H1 (cell line): Measurements from ENCODE around the gene SEC61B. TPM values are rescaled to one million over a fixed set of nuclear protein-coding genes. Genes with fewer than 3 reads are reported as not detected.

Experiments
- CTCF ChIA-PET: fragments of 300-600 bp; sonication (Branson Sonifier 250); formaldehyde crosslinking; loops from one replicate; lab custom pipeline; 2021; ENCODE audit not compliant: partially characterized antibody; lab: Charles Lee
- POLR2A ChIA-PET: fragments of 300-600 bp; sonication (Branson Sonifier 250); formaldehyde crosslinking; loops from one replicate; lab custom pipeline; 2021; ENCODE audit warnings: inconsistent platforms; ENCODE audit not compliant: partially characterized antibody; lab: Charles Lee
- DNase-seq, 2 experiments: peaks; one replicate each; pipeline versions ENCODE4 v3.0.0 to v3.0.0-alpha.2; 2010 to 2022; ENCODE audit warnings: low spot score in 2 of 2, low read depth in 1 of 2, mixed read lengths in 1 of 2
- FAIRE-seq: peaks from 2 replicates; lab custom pipeline; 2011; peaks lifted over from hg19 to GRCh38; lab: Jason Lieb, UNC
- H2AFZ ChIP-seq: 2 replicates; pipeline ENCODE4 v1.8.1; 2012; ENCODE audit warnings: low read length, inconsistent platforms
- H2AK5ac ChIP-seq: 2 replicates; pipeline ENCODE4 v1.6.1; 2013; ENCODE audit warnings: low read depth, low read length
- H2BK120ac ChIP-seq: replicated peaks from 2 replicates; pipeline ENCODE3; 2013; ENCODE audit warnings: low read depth, low read length, inconsistent platforms
- H2BK12ac ChIP-seq: 2 replicates; pipeline ENCODE4 v1.6.1; 2013; ENCODE audit warnings: low read depth, low read length
- H2BK15ac ChIP-seq: 2 replicates; pipeline ENCODE4 v1.6.1; 2013; ENCODE audit warnings: low read length
- H2BK20ac ChIP-seq: 2 replicates; pipeline ENCODE4 v1.6.1; 2013; ENCODE audit warnings: low read length
- H2BK5ac ChIP-seq: 2 replicates; pipeline ENCODE4 v1.6.1; 2013; ENCODE audit warnings: low read depth, low read length
- H3K14ac ChIP-seq: 2 replicates; pipeline ENCODE4 v1.6.1; 2013; ENCODE audit warnings: inconsistent platforms; ENCODE audit not compliant: insufficient read length
- H3K18ac ChIP-seq: 2 replicates; pipeline ENCODE4 v1.6.1; 2013; ENCODE audit warnings: low read length; ENCODE audit errors: extremely low read depth
- H3K23ac ChIP-seq: 2 replicates; pipeline ENCODE4 v1.6.1; 2013; ENCODE audit warnings: inconsistent platforms; ENCODE audit not compliant: insufficient read length
- H3K23me2 ChIP-seq: 2 replicates; pipeline ENCODE4 v1.6.1; 2013; ENCODE audit warnings: low read depth, low read length
- H3K27ac ChIP-seq: 2 replicates; pipeline ENCODE4 v1.6.1; 2011; ENCODE audit warnings: low read depth, low read length, inconsistent platforms
- H3K27me3 ChIP-seq, 4 experiments: replicated peaks in 1 of 4; 1 replicate in 1 of 4; 2 replicates in 3 of 4; pipeline versions ENCODE4 v1.6.1 to v1.8.1; 2011 to 2013; ENCODE audit warnings: low read length in 3 of 4, mild to moderate bottlenecking in 3 of 4, inconsistent platforms in 2 of 4, mixed read lengths in 2 of 4, moderate library complexity in 1 of 4; ENCODE audit not compliant: control insufficient read depth in 3 of 4, insufficient read depth in 3 of 4; ENCODE audit errors: extremely low read depth in 1 of 4
- H3K36me3 ChIP-seq, 4 experiments: 2 replicates each; pipeline versions ENCODE4 v1.6.1 to v1.8.1; 2011 to 2013; ENCODE audit warnings: mild to moderate bottlenecking in 4 of 4, low read length in 3 of 4, moderate library complexity in 2 of 4, control low read depth in 1 of 4, inconsistent platforms in 1 of 4; ENCODE audit not compliant: insufficient read depth in 4 of 4, control insufficient read depth in 2 of 4
- H3K4ac ChIP-seq: replicated peaks from 2 replicates; pipeline ENCODE3; 2013; ENCODE audit warnings: low read length, low read depth, mixed read lengths, inconsistent platforms; ENCODE audit not compliant: insufficient read length
- H3K4me1 ChIP-seq, 4 experiments: replicated peaks in 1 of 4; 1 replicate in 1 of 4; 2 replicates in 3 of 4; pipeline versions ENCODE4 v1.6.1 to v1.8.1; 2011 to 2013; ENCODE audit warnings: low read length in 3 of 4, inconsistent platforms in 2 of 4, mixed read lengths in 1 of 4; ENCODE audit not compliant: insufficient read depth in 4 of 4, control insufficient read depth in 3 of 4
- H3K4me2 ChIP-seq, 2 experiments: 2 replicates each; pipeline versions ENCODE4 v1.6.1 to v1.8.1; 2011 to 2013; ENCODE audit warnings: low read depth in 2 of 2, low read length in 2 of 2, control low read depth in 1 of 2, inconsistent platforms in 1 of 2, mild to moderate bottlenecking in 1 of 2; ENCODE audit not compliant: insufficient read depth in 1 of 2
- H3K4me3 ChIP-seq, 4 experiments: fragments of 200-600, 300-600 bp in 1 of 4; sonication (generic), shearing (Covaris generic), sonication (Bioruptor Twin) in 1 of 4; 2 replicates each; pipeline versions ENCODE4 v1.5.1 to v1.8.1; 2011 to 2016; ENCODE audit warnings: low read length in 4 of 4, low read depth in 3 of 4, control low read depth in 2 of 4, inconsistent platforms in 2 of 4, mild to moderate bottlenecking in 2 of 4, mixed read lengths in 1 of 4, moderate library complexity in 1 of 4; ENCODE audit not compliant: insufficient read depth in 2 of 4; ENCODE audit errors: extremely low read depth in 1 of 4
- H3K56ac ChIP-seq: replicated peaks from 2 replicates; pipeline ENCODE3; 2013; ENCODE audit warnings: low read depth, mild to moderate bottlenecking, mixed read lengths, low read length, inconsistent platforms; ENCODE audit not compliant: insufficient read length
- H3K79me1 ChIP-seq: 2 replicates; pipeline ENCODE4 v1.6.1; 2013; ENCODE audit warnings: low read depth, low read length, control low read depth
- H3K79me2 ChIP-seq, 2 experiments: 2 replicates each; pipeline versions ENCODE4 v1.6.1 to v1.8.1; 2012 to 2013; ENCODE audit warnings: low read length in 2 of 2, mild to moderate bottlenecking in 2 of 2, inconsistent platforms in 1 of 2; ENCODE audit not compliant: insufficient read depth in 2 of 2, control insufficient read depth in 1 of 2
- H3K9ac ChIP-seq, 4 experiments: replicated peaks in 1 of 4; 1 replicate in 1 of 4; 2 replicates in 3 of 4; pipeline versions ENCODE4 v1.6.1 to v1.8.1; 2011 to 2013; ENCODE audit warnings: low read depth in 3 of 4, low read length in 3 of 4, control low read depth in 2 of 4, mild to moderate bottlenecking in 2 of 4, moderate library complexity in 2 of 4, inconsistent platforms in 1 of 4; ENCODE audit errors: extremely low read depth in 1 of 4
- H3K9me3 ChIP-seq, 2 experiments: 2 replicates each; pipeline versions ENCODE4 v1.6.1 to v1.8.1; 2012 to 2013; ENCODE audit warnings: mild to moderate bottlenecking in 2 of 2, moderate library complexity in 2 of 2, control low read depth in 1 of 2, inconsistent platforms in 1 of 2, low read depth in 1 of 2, low read length in 1 of 2, mixed read lengths in 1 of 2; ENCODE audit not compliant: insufficient read depth in 2 of 2
- H4K20me1 ChIP-seq, 2 experiments: replicated peaks in 1 of 2; 2 replicates each; pipeline versions ENCODE3 to v1.8.1; 2011 to 2013; ENCODE audit warnings: inconsistent platforms in 2 of 2, low read length in 2 of 2, mild to moderate bottlenecking in 1 of 2; ENCODE audit not compliant: insufficient read depth in 2 of 2, control insufficient read depth in 1 of 2
- H4K5ac ChIP-seq: 2 replicates; pipeline ENCODE4 v1.6.1; 2013; ENCODE audit warnings: low read length, low read depth, mixed read lengths, inconsistent platforms; ENCODE audit not compliant: insufficient read length
- H4K8ac ChIP-seq: 2 replicates; pipeline ENCODE4 v1.8.0; 2013; ENCODE audit warnings: mild to moderate bottlenecking, moderate library complexity, low read length, inconsistent platforms; ENCODE audit not compliant: insufficient read depth; ENCODE audit errors: extremely low read depth
- H4K91ac ChIP-seq: replicated peaks from 2 replicates; pipeline ENCODE3; 2013; ENCODE audit warnings: low read length, mixed read lengths, inconsistent platforms; ENCODE audit not compliant: insufficient read length
- CTBP2 ChIP-seq: IDR thresholded peaks from 2 replicates; pipeline ENCODE4 v1.7.0; 2011; ENCODE audit warnings: borderline replicate concordance, mild to moderate bottlenecking, moderate library complexity, mixed read lengths, low read length; ENCODE audit not compliant: insufficient read depth, insufficient read length
- EGR1 ChIP-seq: IDR thresholded peaks from 2 replicates; pipeline ENCODE4 v1.6.1; 2011; ENCODE audit warnings: low read depth, low read length, borderline replicate concordance
- JUN ChIP-seq: IDR thresholded peaks from 2 replicates; pipeline ENCODE4 v1.6.1; 2011; ENCODE audit warnings: low read depth, mild to moderate bottlenecking, improper control_type of control experiment, low read length
- JUND ChIP-seq: IDR thresholded peaks from 2 replicates; pipeline ENCODE4 v1.6.1; 2011; ENCODE audit warnings: mild to moderate bottlenecking, improper control_type of control experiment, low read length
- KDM1A ChIP-seq: fragments of 200-600, 300-600 bp; sonication (generic); IDR thresholded peaks from 2 replicates; pipeline ENCODE4 v1.7.1; 2016; ENCODE audit warnings: mild to moderate bottlenecking, low read length, borderline replicate concordance
- TBP ChIP-seq: IDR thresholded peaks from 2 replicates; pipeline ENCODE4 v1.6.1; 2011; ENCODE audit warnings: low read depth, low read length, improper control_type of control experiment
- ZNF274 ChIP-seq: IDR thresholded peaks from 2 replicates; pipeline ENCODE4 v1.7.0; 2012; ENCODE audit warnings: low read length, borderline replicate concordance; ENCODE audit errors: extremely low read depth
- WGBS, 2 experiments: shearing (Covaris generic) in 1 of 2; methylation state at CpG; one replicate each; pipeline versions ENCODE4 v1.1.6 to v1.1.7; 2013 to 2015; ENCODE audit warnings: low lambda C conversion rate in 2 of 2, mixed read lengths in 2 of 2, inconsistent platforms in 1 of 2, low coverage in 1 of 2, missing lambda C conversion rate in 1 of 2; ENCODE audit not compliant: insufficient replicate concordance in 2 of 2, insufficient coverage in 1 of 2, insufficient read length in 1 of 2; ENCODE audit errors: extremely low coverage in 1 of 2, missing lambda C conversion rate in 1 of 2; 5-methylcytosine and 5-hydroxymethylcytosine counted together
- polyA plus RNA-seq, 7 experiments: library from polyadenylated mRNA; depleted of rRNA in 3 of 7; stranded (reverse) in 5 of 7; unstranded in 2 of 7; fragments of >200 nt in 5 of 7; fragments of 200-250 nt in 2 of 7; gene quantifications; 1 replicate in 5 of 7; 2 replicates in 1 of 7; 4 replicates in 1 of 7; pipeline versions ENCODE4 v1.2.1 to v1.2.3, GENCODE V29; 2011 to 2013; ENCODE audit warnings: missing spikeins in 2 of 7, mixed read lengths in 2 of 7
- total RNA-seq: library from RNA; stranded (reverse); fragmentation: NEBNext Ultra II Directional; extraction: Animal tissue kit (Norgen Biotek cat#: 25700); gene quantifications from 2 replicates; pipeline ENCODE4 v1.2.1, GENCODE V29; 2021
- TF ChIP-seq, protein P1 (sequence below): IDR thresholded peaks from 2 replicates; pipeline ENCODE4 v1.6.1; 2012; ENCODE audit warnings: inconsistent platforms

SEC61B gene
- total and polyA plus RNA-seq, 2 of the 8 experiments (the other 6 are each of a cell fraction or from before 2014, with no cell fraction given): 155 to 379 TPM

DNA sequence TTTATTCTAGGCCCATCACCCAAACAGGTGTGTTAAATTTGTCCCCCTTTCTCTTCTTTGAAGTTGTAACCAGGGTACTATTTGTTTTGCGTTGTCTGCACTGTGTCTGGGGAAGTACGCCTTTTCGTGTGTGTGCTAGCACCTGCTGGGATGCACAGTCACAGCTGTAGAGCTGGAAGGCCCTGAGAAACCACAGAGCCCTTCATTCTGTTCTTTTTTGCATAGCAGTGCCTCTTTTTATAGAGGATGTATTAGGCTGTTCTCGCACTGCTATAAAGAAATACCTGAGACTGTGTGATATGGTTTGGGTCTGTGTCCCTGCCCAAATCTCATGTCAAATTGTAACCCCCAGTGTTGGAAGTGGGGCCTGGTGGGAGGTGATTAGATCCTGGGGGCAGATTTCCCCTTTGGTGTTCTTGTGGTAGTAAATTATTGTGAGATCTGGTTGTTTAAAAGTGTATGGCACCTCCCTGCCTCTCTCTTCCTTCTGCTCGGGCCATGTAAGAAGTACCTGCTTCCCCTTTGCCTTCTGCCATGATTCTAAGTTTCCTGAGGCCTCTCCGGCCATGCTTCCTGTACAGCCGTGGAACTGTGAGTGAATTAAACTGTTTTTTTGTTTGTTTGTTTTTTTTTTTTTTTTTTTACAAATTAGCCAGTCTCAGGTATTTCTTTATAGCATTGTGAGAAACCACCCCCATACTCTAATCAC, 14.0 kb downstream of the SEC61B start:
- H3K14ac ChIP-seq: no peak overlapping the region
- H2BK5ac ChIP-seq: no peak overlapping the region
- no peak overlapping the region for H3K18ac ChIP-seq
- ChIA-PET POLR2A (interaction anchor here (6.0 kb wide), 1 partner anchor 14 kb away, joined by 38 read pairs; the partner anchor contains the start of genes ALG2 and SEC61B), CTCF (interaction anchor here (0.8 to 1.5 kb wide), 3 partner anchors 16 to 66 kb away, joined by 3 to 5 read pairs (median 4); no protein-coding TSS in a partner anchor)
- no peak overlapping the region for H3K4ac ChIP-seq
- no peaks in the 10 kb centered on the region for H3K79me2 ChIP-seq
- no peak overlapping the region for H3K27ac ChIP-seq
- no peak overlapping the region for H4K91ac ChIP-seq
- H2AFZ ChIP-seq: no peak overlapping the region
- H4K8ac ChIP-seq: no peak overlapping the region
- H3K23ac ChIP-seq: no peak overlapping the region
- H2BK120ac ChIP-seq: no peak overlapping the region
- no peak overlapping the region for H3K4me3 ChIP-seq
- peaks cover 0 to 5% (median under 1%) of the 10 kb centered on the region in 4 experiments; a peak in 3 of 8 replicates for H3K36me3 ChIP-seq
- H3K27me3 ChIP-seq: no peaks in the 10 kb centered on the region
- no peaks in the 10 kb centered on the region for H3K23me2 ChIP-seq
- no peak for DNase-seq
- H2BK12ac ChIP-seq: no peak overlapping the region
- no peak for FAIRE-seq
- H2AK5ac ChIP-seq: no peak overlapping the region
- no peak overlapping the region for H2BK20ac ChIP-seq
- H3K79me1 ChIP-seq: no peaks in the 10 kb centered on the region; the same call in 1 of the 2 replicates
- 97% methylated on average over 7 of the region's 7 CpGs; no CpG with 5 or more reads in 1 of the 2 experiments for WGBS, 2 experiments
- no peaks in the 10 kb centered on the region for H3K9me3 ChIP-seq
- H4K5ac ChIP-seq: no peak overlapping the region
- no peak overlapping the region for H3K9ac ChIP-seq
- H3K4me2 ChIP-seq: no peak overlapping the region
- H4K20me1 ChIP-seq: no peaks in the 10 kb centered on the region
- no peak overlapping the region for H2BK15ac ChIP-seq
- no peaks in the 10 kb centered on the region for H3K4me1 ChIP-seq
- no peak overlapping the region for H3K56ac ChIP-seq
- TF ChIP-seq, protein P1, sequence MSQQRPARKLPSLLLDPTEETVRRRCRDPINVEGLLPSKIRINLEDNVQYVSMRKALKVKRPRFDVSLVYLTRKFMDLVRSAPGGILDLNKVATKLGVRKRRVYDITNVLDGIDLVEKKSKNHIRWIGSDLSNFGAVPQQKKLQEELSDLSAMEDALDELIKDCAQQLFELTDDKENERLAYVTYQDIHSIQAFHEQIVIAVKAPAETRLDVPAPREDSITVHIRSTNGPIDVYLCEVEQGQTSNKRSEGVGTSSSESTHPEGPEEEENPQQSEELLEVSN: no peak
- TF ChIP-seq JUN: no peak
- TF ChIP-seq ZNF274: no peak
- TF ChIP-seq JUND: no peak
- TF ChIP-seq TBP: no peak
- TF ChIP-seq CTBP2: no peak
- TF ChIP-seq KDM1A: no peak
- no peak for TF ChIP-seq EGR1
